Measurements from ENCODE around the gene LRCH4. TPM values are rescaled to one million over a fixed set of nuclear protein-coding genes. Genes with fewer than 3 reads are reported as not detected.
"Not testable (repeated sequence)": the region's sequence is repeated elsewhere in the genome, so short reads cannot be mapped to it uniquely, and the experiment has no call there.

The LRCH4 gene
- total and polyA plus RNA-seq, 2 experiments from 2014 or later, result 103 to 108 TPM

- Histone ChIP-seq H3K27me3 (no peaks in the 10 kb centered on the region), H3K9me3 (ENCODE audit: low read depth) (no peaks in the 10 kb centered on the region), H3K4me1 (ENCODE audit: low read depth) (peaks cover 12% of the 10 kb centered on the region), H3K27ac (peak overlapping the region; percentile 32), H3K36me3 (no peaks in the 10 kb centered on the region), H3K4me3 (no peak overlapping the region)
- no peak for TF ChIP-seq CTCF (IDR thresholded peaks at IDR 0.05; ENCODE audit: low read depth, low read length)
- DNase-seq (ENCODE audit: low read depth in 1 of 2, low spot score in 1 of 2), result no peak
These were observed 18.7 kb downstream of the LRCH4 start for GRCh38 chr7:100567031-100567730.

GRCh38 chr7:100566018-100566531 lies 19.9 kb downstream of the LRCH4 start:
- H3K27me3 ChIP-seq, result no peaks in the 10 kb centered on the region
- no peak overlapping the region for H3K4me3 ChIP-seq
- peaks cover 7% of the 10 kb centered on the region for H3K4me1 ChIP-seq (ENCODE audit: low read depth)
- no peak for TF ChIP-seq CTCF (IDR thresholded peaks at IDR 0.05; ENCODE audit: low read depth, low read length)
- no peak for DNase-seq (ENCODE audit: low read depth in 1 of 2, low spot score in 1 of 2)
- no peak overlapping the region for H3K27ac ChIP-seq
- no peaks in the 10 kb centered on the region for H3K9me3 ChIP-seq (ENCODE audit: low read depth)
- no peaks in the 10 kb centered on the region for H3K36me3 ChIP-seq

GRCh38 chr7:100565133-100565571 lies 20.8 kb downstream of the LRCH4 start:
- no peak overlapping the region for H3K27ac ChIP-seq

GRCh38 chr7:100564405-100564804 lies 21.5 kb downstream of the LRCH4 start:
- H3K4me3 ChIP-seq; H3K36me3 ChIP-seq; H3K27ac ChIP-seq; H3K4me1 ChIP-seq (ENCODE audit: low read depth); DNase-seq (ENCODE audit: low read depth in 1 of 2, low spot score in 1 of 2); H3K9me3 ChIP-seq (ENCODE audit: low read depth); H3K27me3 ChIP-seq: not testable (repeated sequence)

More at GRCh38 chr7:100565133-100565571, 20.8 kb downstream of the LRCH4 start:
- H3K36me3 ChIP-seq, result no peaks in the 10 kb centered on the region
- DNase-seq (ENCODE audit: low read depth in 1 of 2, low spot score in 1 of 2), result no peak
- no peaks in the 10 kb centered on the region for H3K9me3 ChIP-seq (ENCODE audit: low read depth)
- no peaks in the 10 kb centered on the region for H3K4me1 ChIP-seq (ENCODE audit: low read depth)
- H3K4me3 ChIP-seq, result no peak overlapping the region
- TF ChIP-seq CTCF (IDR thresholded peaks at IDR 0.05; ENCODE audit: low read depth, low read length), result no peak
- H3K27me3 ChIP-seq, result no peaks in the 10 kb centered on the region

- no peaks in the 10 kb centered on the region for H3K27me3 ChIP-seq
- H3K27ac ChIP-seq, result no peak overlapping the region
- H3K4me3 ChIP-seq, result no peak overlapping the region
- TF ChIP-seq CTCF (IDR thresholded peaks at IDR 0.05; ENCODE audit: low read depth, low read length), result peak; percentile 99
- DNase-seq (ENCODE audit: low read depth in 1 of 2, low spot score in 1 of 2), result peak; percentile 78 to 81
- no peaks in the 10 kb centered on the region for H3K36me3 ChIP-seq
- no peaks in the 10 kb centered on the region for H3K9me3 ChIP-seq (ENCODE audit: low read depth)
- no peaks in the 10 kb centered on the region for H3K4me1 ChIP-seq (ENCODE audit: low read depth)
These were observed 22.0 kb downstream of the LRCH4 start for GRCh38 chr7:100563809-100564400.

- no peak for TF ChIP-seq CTCF (IDR thresholded peaks at IDR 0.05; ENCODE audit: low read depth, low read length)
- no peak overlapping the region for H3K4me3 ChIP-seq
- H3K27me3 ChIP-seq, result no peaks in the 10 kb centered on the region
- H3K4me1 ChIP-seq (ENCODE audit: low read depth), result no peaks in the 10 kb centered on the region
- H3K27ac ChIP-seq, result no peak overlapping the region
- H3K36me3 ChIP-seq, result no peaks in the 10 kb centered on the region
- DNase-seq (ENCODE audit: low read depth in 1 of 2, low spot score in 1 of 2), result no peak
- no peaks in the 10 kb centered on the region for H3K9me3 ChIP-seq (ENCODE audit: low read depth)
These were observed 22.8 kb downstream of the LRCH4 start for GRCh38 chr7:100563100-100563564.

All from cardiac muscle cell (in vitro differentiated cells and primary cell).